Activated CD8-positive, alpha-beta T cell treated with anti-CD3 and anti-CD28 coated beads for 36 hours (primary cell): ENCODE data around the gene PTPA. TPM values are rescaled to one million over a fixed set of nuclear protein-coding genes. Genes with fewer than 3 reads are reported as not detected.

Experiments used
- ATAC-seq: fragments of 200-7000 bp; cut with Tn5 transposase; one replicate; pipeline ENCODE4 v1.10.0; 2021; ENCODE audit warnings: mild to moderate bottlenecking, moderate library complexity
- CTCF ChIA-PET: fragments of 350-600 bp; sonication (Branson Sonifier 250); formaldehyde crosslinking; loops from one replicate; lab custom pipeline; 2021; ENCODE audit warnings: antibody characterized with exemption; lab: Charles Lee
- POLR2A ChIA-PET: fragments of 350-600 bp; sonication (Branson Sonifier 250); formaldehyde crosslinking; loops from one replicate; lab custom pipeline; 2021; ENCODE audit warnings: antibody characterized with exemption; lab: Charles Lee
- DNase-seq: peaks from one replicate; pipeline ENCODE4 v3.0.0-alpha.2; 2020
- H3K27ac Mint-ChIP-seq: one replicate; pipeline ENCODE4 v1.8.0; 2021; ENCODE audit warnings: mild to moderate bottlenecking, mixed read lengths
- H3K27me3 Mint-ChIP-seq: one replicate; pipeline ENCODE4 v1.8.0; 2021; ENCODE audit warnings: mixed read lengths
- H3K36me3 Mint-ChIP-seq: one replicate; pipeline ENCODE4 v1.8.0; 2021; ENCODE audit warnings: low read depth, mixed read lengths
- H3K4me1 Mint-ChIP-seq: one replicate; pipeline ENCODE4 v1.8.0; 2021; ENCODE audit warnings: low read depth, mixed read lengths
- H3K4me3 Mint-ChIP-seq: one replicate; pipeline ENCODE4 v1.8.0; 2021; ENCODE audit warnings: mild to moderate bottlenecking, moderate library complexity, mixed read lengths
- H3K9me3 Mint-ChIP-seq: one replicate; pipeline ENCODE4 v1.8.0; 2021; ENCODE audit warnings: mixed read lengths
- intact Hi-C: fragments of 100-400 bp; cut with micrococcal nuclease; formaldehyde crosslinking; loops from one replicate; pipeline ENCODE4 v1.10.0; 2022
- total RNA-seq, 2 experiments: library from RNA; stranded (reverse); gene quantifications; one replicate each; pipeline ENCODE4 v1.2.3, GENCODE V29; 2021
- TF ChIP-seq, protein P1 (sequence below): fragments of 200-600 bp; IDR thresholded peaks from one replicate; pipeline ENCODE4 v1.8.0; 2022; ENCODE audit warnings: antibody characterized with exemption, mild to moderate bottlenecking

Gene PTPA
- total RNA-seq, 2 experiments from 2014 or later: 95.3 to 98.5 TPM

DNA sequence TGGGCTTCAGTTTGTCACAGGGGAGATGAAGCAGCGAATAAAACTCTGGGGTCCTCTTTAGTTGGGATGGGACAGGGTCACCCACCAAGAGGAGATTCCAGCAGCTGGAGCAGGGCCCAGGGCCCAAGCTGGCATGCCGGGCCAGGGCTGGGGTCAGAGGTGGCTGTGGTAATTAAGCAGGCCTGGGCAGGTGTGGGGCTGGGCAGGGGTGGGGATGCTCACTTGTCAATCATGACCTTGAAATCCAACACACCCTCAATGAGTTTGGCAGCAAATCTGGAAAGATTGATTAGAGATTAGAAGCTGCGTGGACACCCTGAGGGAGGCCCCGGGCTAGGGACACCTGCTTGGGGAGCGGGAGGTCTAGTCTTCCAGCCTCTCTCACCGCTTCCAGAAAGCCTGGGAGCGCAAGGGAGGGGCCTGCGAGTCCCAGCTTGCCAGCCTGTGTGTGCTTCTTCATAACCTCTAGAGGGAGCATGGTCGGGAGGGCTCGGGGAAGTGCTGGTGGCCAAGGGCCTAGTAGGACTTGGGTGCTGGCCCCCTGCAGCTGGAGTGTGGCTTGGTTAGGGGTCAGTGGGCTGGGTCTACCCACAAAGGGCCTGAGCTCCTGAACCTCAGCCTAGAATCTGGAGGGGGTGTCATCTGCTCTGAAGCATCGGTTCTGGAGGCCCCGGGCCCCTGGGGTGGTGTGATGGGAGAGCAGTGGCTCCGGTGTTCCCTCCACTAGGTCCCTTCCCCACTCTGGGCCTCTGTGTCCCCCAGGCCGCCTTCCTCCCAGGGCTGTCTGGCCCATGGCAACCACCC, 8.2 kb upstream of the PTPA start:
- intact Hi-C loops: no loop called here
- Mint-ChIP-seq H3K27me3 (no peaks in the 10 kb centered on the region), H3K36me3 (no peaks in the 10 kb centered on the region), H3K9me3 (no peaks in the 10 kb centered on the region), H3K4me1 (no peaks in the 10 kb centered on the region), H3K4me3 (no peak overlapping the region), H3K27ac (no peak overlapping the region)
- peak; percentile 41 for DNase-seq
- CTCF ChIA-PET: interaction anchor here (1.0 to 1.5 kb wide), 4 partner anchors 12 to 40 kb away, joined by 3 to 4 read pairs (median 4); no protein-coding TSS in a partner anchor
- TF ChIP-seq, protein P1, sequence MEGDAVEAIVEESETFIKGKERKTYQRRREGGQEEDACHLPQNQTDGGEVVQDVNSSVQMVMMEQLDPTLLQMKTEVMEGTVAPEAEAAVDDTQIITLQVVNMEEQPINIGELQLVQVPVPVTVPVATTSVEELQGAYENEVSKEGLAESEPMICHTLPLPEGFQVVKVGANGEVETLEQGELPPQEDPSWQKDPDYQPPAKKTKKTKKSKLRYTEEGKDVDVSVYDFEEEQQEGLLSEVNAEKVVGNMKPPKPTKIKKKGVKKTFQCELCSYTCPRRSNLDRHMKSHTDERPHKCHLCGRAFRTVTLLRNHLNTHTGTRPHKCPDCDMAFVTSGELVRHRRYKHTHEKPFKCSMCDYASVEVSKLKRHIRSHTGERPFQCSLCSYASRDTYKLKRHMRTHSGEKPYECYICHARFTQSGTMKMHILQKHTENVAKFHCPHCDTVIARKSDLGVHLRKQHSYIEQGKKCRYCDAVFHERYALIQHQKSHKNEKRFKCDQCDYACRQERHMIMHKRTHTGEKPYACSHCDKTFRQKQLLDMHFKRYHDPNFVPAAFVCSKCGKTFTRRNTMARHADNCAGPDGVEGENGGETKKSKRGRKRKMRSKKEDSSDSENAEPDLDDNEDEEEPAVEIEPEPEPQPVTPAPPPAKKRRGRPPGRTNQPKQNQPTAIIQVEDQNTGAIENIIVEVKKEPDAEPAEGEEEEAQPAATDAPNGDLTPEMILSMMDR: no peak
- POLR2A ChIA-PET: interaction anchor here (0.5 kb wide), 1 partner anchor 129 kb away, joined by 3 read pairs; no protein-coding TSS in a partner anchor
- peak; percentile 68 for ATAC-seq

DNA sequence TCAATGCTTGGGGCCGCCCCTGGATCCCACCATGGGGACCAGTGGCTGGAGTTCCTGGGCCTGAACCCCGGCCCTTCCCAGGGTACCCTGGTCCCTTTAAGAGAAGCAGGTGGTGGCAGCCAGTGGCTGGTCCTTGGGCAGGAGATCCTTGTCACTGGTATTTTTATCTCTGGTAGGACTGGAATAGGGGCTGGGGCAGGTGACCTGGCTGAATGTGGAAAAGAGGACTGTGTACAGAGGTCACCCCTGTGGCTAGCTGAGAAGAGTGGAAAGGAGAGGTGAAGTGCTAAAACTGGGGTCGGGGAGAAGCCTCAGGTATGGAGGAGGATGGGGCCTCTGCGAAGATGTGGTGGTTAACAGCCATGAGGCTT, 7.6 kb upstream of the PTPA start:
- ChIA-PET CTCF (interaction anchor here (1.0 to 1.5 kb wide), 3 partner anchors 12 to 39 kb away, joined by 3 to 4 read pairs (median 4); no protein-coding TSS in a partner anchor), POLR2A (interaction anchor here (0.5 kb wide), 1 partner anchor 129 kb away, joined by 3 read pairs; no protein-coding TSS in a partner anchor)
- ATAC-seq (no peak), DNase-seq (no peak)
- no peaks in the 10 kb centered on the region for H3K27me3 Mint-ChIP-seq
- H3K4me3 Mint-ChIP-seq: no peak overlapping the region
- intact Hi-C loops: no loop called here
- H3K9me3 Mint-ChIP-seq: no peaks in the 10 kb centered on the region
- no peaks in the 10 kb centered on the region for H3K4me1 Mint-ChIP-seq
- TF ChIP-seq, protein P1: no peak
- no peak overlapping the region for H3K27ac Mint-ChIP-seq
- H3K36me3 Mint-ChIP-seq: no peaks in the 10 kb centered on the region

DNA sequence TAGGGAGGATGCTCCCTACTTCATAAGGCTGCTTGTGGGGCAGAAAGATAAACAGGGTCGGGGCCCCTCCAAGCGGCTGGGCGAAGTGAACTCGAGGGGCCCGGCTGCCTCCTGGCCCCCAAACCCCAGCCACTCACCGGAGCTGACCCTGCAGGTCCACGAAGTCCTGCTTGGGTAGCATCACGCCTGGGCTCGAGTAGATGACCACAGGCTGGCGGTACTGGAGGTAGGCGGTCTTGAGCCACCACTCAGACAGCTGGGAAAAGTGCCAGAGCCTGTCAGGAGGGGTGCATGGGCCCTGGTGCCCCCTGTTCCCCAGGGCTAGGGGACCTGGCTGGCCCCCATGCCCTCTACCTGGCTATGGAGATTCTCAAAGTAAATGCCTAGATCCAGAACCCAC, 7.2 kb upstream of the PTPA start:
- ATAC-seq (no peak), DNase-seq (no peak)
- Mint-ChIP-seq H3K27me3 (no peaks in the 10 kb centered on the region), H3K4me1 (no peaks in the 10 kb centered on the region), H3K36me3 (no peaks in the 10 kb centered on the region), H3K4me3 (no peak overlapping the region), H3K9me3 (no peaks in the 10 kb centered on the region), H3K27ac (no peak overlapping the region)
- TF ChIP-seq, protein P1: no peak
- intact Hi-C loops: no loop called here
- ChIA-PET POLR2A (no interaction called here), CTCF (interaction anchor here (1.0 to 1.5 kb wide), 3 partner anchors 13 to 39 kb away, joined by 3 to 4 read pairs (median 4); no protein-coding TSS in a partner anchor)

DNA sequence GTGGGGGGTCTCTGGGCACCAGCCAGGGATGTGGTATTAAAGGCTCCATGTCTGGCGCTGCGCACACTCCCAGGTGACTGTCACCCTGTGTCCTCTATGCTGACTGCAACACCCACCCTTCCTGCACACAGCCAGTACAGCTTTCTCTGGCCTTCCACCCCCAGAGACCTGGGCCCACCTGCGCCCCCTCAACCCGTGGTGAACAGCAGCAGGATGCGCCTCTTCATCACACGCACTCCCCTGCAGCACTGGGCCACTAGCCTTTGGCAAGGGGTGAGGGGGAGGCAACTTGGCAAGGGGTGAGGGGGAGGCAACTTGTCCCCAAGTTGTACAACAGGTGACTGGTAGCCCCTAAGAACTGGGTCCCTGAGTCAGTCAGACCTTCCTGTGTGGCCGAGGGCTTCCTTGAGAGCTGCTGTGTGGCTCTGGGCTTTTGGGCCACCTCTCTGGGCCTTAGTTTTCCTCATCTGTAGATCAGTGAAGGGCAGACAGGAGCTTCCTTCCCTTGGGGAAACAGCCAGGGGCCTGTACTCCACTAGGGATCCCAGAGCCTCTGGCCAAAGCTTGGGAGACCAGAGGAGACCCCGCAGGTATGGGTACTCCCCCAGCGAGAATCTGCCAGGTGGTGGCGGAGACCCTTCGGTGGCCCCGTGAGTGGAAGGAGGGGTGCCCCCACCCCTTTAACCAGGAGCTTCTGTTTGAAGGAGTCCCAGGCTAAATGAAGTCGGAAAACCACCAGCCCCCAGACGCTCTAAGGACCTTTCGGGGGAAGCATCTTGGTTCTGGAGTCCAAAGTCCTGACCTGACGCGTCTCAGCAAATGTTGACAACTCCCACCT, 5.1 kb upstream of the PTPA start:
- no peak overlapping the region for H3K4me3 Mint-ChIP-seq
- H3K9me3 Mint-ChIP-seq: no peaks in the 10 kb centered on the region
- DNase-seq (no peak), ATAC-seq (no peak)
- TF ChIP-seq, protein P1: no peak
- CTCF ChIA-PET: interaction anchor here (0.9 kb wide), 1 partner anchor 26 kb away, joined by 3 read pairs; no protein-coding TSS in a partner anchor
- intact Hi-C loops: no loop called here
- H3K4me1 Mint-ChIP-seq: peaks cover 5% of the 10 kb centered on the region
- H3K36me3 Mint-ChIP-seq: no peaks in the 10 kb centered on the region
- POLR2A ChIA-PET: no interaction called here
- H3K27ac Mint-ChIP-seq: no peak overlapping the region
- no peaks in the 10 kb centered on the region for H3K27me3 Mint-ChIP-seq
